Kidney (tissue), 14 donors: Measurements from ENCODE around the gene ECD. TPM values are rescaled to one million over a fixed set of nuclear protein-coding genes. Genes with fewer than 3 reads are reported as not detected.
A peak's percentile ranks its signal among the peaks of the same experiment; 100 is the strongest.

Experiments used
- DNase-seq, 5 donors: peaks; one replicate each; pipeline ENCODE4 v3.0.0-alpha.2; 2013 to 2020
- FAIRE-seq: peaks from 2 replicates; lab custom pipeline; 2012; peaks lifted over from hg19 to GRCh38; lab: Jason Lieb, UNC
- H3K27ac ChIP-seq, 2 donors: one replicate each; pipeline ENCODE4 v1.7.0; 2013; ENCODE audit warnings: low read depth in 2 of 2, low read length in 2 of 2, inconsistent platforms in 1 of 2
- H3K27me3 ChIP-seq: one replicate; pipeline ENCODE4 v1.7.1; 2013; ENCODE audit warnings: low read length, inconsistent platforms; ENCODE audit not compliant: control insufficient read depth, insufficient read depth
- H3K36me3 ChIP-seq, 3 donors: one replicate each; pipeline versions ENCODE4 v1.7.0 to v1.7.1; 2013; ENCODE audit warnings: low read length in 3 of 3, control low read depth in 1 of 3, inconsistent platforms in 1 of 3; ENCODE audit not compliant: insufficient read depth in 3 of 3, control insufficient read depth in 2 of 3
- H3K4me1 ChIP-seq, 3 donors: one replicate each; pipeline versions ENCODE4 v1.7.0 to v1.7.1; 2013; ENCODE audit warnings: low read length in 3 of 3, inconsistent platforms in 1 of 3, low read depth in 1 of 3; ENCODE audit not compliant: control insufficient read depth in 2 of 3, insufficient read depth in 2 of 3
- H3K4me3 ChIP-seq, 3 donors: one replicate each; pipeline versions ENCODE4 v1.7.0 to v1.8.1; 2013; ENCODE audit warnings: low read length in 3 of 3, control low read depth in 1 of 3, inconsistent platforms in 1 of 3
- H3K9ac ChIP-seq, 3 donors: one replicate each; pipeline versions ENCODE4 v1.7.0 to v1.7.1; 2013; ENCODE audit warnings: low read length in 3 of 3, control low read depth in 1 of 3, inconsistent platforms in 1 of 3
- H3K9me3 ChIP-seq, 3 donors: one replicate each; pipeline versions ENCODE4 v1.7.0 to v1.7.1; 2013; ENCODE audit warnings: low read length in 3 of 3, control low read depth in 1 of 3, inconsistent platforms in 1 of 3; ENCODE audit not compliant: control insufficient read depth in 2 of 3, insufficient read depth in 1 of 3
- intact Hi-C: fragments of 100-400 bp; cut with DNase I; formaldehyde crosslinking; loops from one replicate; pipeline ENCODE4 v1.11.1; 2022
- polyA plus RNA-seq: library from polyadenylated mRNA; stranded (reverse); fragments of 350-450 nt; fragmentation: Illumina TruSeq; extraction: RNeasy Lipid Tissue Mini Kit (QIAGEN cat#74804); gene quantifications from one replicate; pipeline ENCODE4 v1.2.3, GENCODE V29; 2014; ENCODE audit warnings: low read depth, low replicate concordance; ENCODE audit not compliant: insufficient read depth
- total RNA-seq: library from RNA; stranded (reverse); fragmentation: NEBNext Ultra II Directional; extraction: Animal tissue kit (Norgen Biotek cat#: 25700); gene quantifications from one replicate; pipeline ENCODE4 v1.2.1, GENCODE V29; 2021
- TF ChIP-seq, protein P1 (sequence below): IDR thresholded peaks from 3 replicates; pipeline ENCODE4 v1.5.1; 2012; ENCODE audit warnings: mild to moderate bottlenecking, moderate library complexity, borderline replicate concordance; ENCODE audit not compliant: insufficient read depth; ENCODE audit errors: extremely low read depth
- donor health status: control.
- donor health status: control.
- donor health status: control.
- donor health status: control.
- donor health status: control.
- donor health status: DM: yes; HTN: yes; CAD: no.
- donor health status: Normal renal cell carcinoma (clear cell type).

ECD gene
- total and polyA plus RNA-seq, 2 donors from 2014 or later = 15.2 to 27.5 TPM

DNA sequence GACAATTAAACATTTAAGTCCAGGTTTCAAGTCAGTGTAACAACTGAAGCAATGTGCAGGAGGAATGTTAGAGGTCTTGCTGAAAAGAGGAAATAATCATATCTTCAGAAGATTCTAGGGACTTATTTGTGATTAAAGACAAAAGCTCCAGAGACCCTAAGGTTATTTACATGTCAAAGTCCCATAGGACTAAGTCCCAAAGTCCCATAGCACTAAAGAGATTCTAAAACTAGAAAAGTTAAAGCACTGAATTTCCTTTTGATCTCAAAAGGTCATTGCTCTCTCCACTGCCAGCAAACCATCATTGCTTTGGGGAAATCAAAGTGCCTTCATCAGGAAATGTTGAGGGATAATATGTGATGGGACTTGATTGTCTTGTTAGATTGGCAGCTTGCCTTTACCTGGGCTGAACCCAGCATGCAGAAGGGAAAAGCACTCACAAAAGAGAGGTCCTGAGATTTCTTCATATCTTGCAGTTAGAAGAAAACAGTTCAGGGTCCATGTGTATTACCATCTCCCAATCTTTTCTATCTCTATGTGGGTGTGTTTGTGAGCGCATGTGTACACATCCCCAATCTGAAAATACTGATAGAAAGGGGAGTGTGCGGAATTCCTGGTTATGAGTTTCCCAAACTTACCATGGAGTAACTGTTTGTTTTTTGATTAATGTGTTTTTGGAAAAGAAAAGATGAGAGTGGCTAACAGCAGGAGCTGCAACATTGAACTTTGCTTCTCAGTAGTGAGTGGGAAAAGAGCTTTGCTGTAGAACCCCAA lies 35.7 kb downstream of the ECD start:
- DNase-seq (no peak), FAIRE-seq (no peak)
- H3K36me3 ChIP-seq = peaks cover 7 to 45% (median 20%) of the 10 kb centered on the region in 3 donors
- H3K9me3 ChIP-seq = no peaks in the 10 kb centered on the region
- no peak overlapping the region for H3K4me3 ChIP-seq
- no peaks in the 10 kb centered on the region for H3K27me3 ChIP-seq
- intact Hi-C loops = no loop called here
- H3K9ac ChIP-seq = no peak overlapping the region
- TF ChIP-seq, protein P1, sequence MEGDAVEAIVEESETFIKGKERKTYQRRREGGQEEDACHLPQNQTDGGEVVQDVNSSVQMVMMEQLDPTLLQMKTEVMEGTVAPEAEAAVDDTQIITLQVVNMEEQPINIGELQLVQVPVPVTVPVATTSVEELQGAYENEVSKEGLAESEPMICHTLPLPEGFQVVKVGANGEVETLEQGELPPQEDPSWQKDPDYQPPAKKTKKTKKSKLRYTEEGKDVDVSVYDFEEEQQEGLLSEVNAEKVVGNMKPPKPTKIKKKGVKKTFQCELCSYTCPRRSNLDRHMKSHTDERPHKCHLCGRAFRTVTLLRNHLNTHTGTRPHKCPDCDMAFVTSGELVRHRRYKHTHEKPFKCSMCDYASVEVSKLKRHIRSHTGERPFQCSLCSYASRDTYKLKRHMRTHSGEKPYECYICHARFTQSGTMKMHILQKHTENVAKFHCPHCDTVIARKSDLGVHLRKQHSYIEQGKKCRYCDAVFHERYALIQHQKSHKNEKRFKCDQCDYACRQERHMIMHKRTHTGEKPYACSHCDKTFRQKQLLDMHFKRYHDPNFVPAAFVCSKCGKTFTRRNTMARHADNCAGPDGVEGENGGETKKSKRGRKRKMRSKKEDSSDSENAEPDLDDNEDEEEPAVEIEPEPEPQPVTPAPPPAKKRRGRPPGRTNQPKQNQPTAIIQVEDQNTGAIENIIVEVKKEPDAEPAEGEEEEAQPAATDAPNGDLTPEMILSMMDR = no peak
- H3K4me1 ChIP-seq = no peaks in the 10 kb centered on the region
- no peak overlapping the region for H3K27ac ChIP-seq

DNA sequence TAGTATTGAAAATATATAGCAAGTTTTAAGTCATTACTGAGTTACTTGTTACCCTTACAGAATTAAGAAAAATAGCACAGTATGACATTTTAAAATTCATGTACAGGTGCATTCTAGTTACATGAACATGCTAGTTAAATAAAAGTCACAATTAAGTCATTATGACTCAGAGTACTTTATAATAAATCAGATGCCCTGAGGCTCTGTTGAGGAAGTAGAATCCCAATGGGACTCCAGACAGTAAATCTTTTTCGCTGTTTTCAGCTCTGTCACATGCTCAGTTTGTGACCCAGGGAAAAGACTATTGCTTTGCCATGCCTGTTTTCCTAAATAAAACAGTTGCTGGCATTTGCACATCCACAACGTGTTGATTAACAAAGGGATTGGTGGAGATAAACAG lies 36.5 kb downstream of the ECD start:
- TF ChIP-seq, protein P1 = no peak
- intact Hi-C loops = no loop called here
- Histone ChIP-seq H3K27me3 (no peaks in the 10 kb centered on the region), H3K9ac (no peak overlapping the region), H3K27ac (no peak overlapping the region), H3K4me3 (no peak overlapping the region), H3K4me1 (no peaks in the 10 kb centered on the region), H3K9me3 (no peaks in the 10 kb centered on the region), H3K36me3 (peaks cover 9 to 43% (median 21%) of the 10 kb centered on the region in 3 donors)
- DNase-seq = no peak
- FAIRE-seq = peak; percentile 29

DNA sequence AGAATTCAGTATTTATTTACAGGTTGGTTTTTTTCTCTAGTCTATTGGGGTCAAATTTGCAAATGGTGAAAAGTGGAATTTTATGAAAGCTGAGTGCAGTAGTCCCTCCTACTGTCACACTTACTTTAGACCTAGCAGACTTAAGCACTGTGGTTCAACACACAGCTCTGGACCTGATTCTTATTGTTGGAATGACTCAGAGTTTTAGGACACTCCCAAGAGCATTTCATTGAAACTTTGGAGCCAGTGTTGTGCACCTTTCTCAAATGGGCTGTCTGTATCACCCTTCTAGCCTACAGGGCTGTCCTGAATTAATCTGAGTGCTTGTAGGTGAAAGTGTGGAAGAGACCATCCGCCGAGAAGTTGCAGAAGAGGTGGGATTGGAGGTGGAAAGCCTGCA lies 41.5 kb downstream of the ECD start:
- TF ChIP-seq, protein P1 = no peak
- FAIRE-seq = no peak
- Histone ChIP-seq H3K36me3 (peaks cover 6 to 35% (median 21%) of the 10 kb centered on the region in 3 donors), H3K9me3 (no peaks in the 10 kb centered on the region), H3K4me3 (no peak overlapping the region), H3K27ac (no peak overlapping the region), H3K9ac (no peak overlapping the region), H3K4me1 (peaks cover 0 to 7% (median 0%) of the 10 kb centered on the region in 3 donors), H3K27me3 (no peaks in the 10 kb centered on the region)
- intact Hi-C loops = no loop called here
- no peak for DNase-seq
